Body of pancreas (tissue), 4 donors: ENCODE results near the gene CACNG7.

Source experiments
- POLR2A ChIP-seq, 3 donors: fragments of 450-650 bp; IDR thresholded peaks; one replicate each; pipeline ENCODE4 v1.6.1; 2016; ENCODE audit warnings: antibody characterized with exemption in 3 of 3, mild to moderate bottlenecking in 2 of 3
- TF ChIP-seq, protein P1 (sequence below), 7 experiments: fragments of 450-650 bp in 4 of 7; fragments of 200-600 bp in 3 of 7; sonication (generic) in 3 of 7; IDR thresholded peaks; one replicate each; pipeline ENCODE4 v1.5.1; 2016 to 2019; ENCODE audit warnings: antibody characterized with exemption in 7 of 7

DNA sequence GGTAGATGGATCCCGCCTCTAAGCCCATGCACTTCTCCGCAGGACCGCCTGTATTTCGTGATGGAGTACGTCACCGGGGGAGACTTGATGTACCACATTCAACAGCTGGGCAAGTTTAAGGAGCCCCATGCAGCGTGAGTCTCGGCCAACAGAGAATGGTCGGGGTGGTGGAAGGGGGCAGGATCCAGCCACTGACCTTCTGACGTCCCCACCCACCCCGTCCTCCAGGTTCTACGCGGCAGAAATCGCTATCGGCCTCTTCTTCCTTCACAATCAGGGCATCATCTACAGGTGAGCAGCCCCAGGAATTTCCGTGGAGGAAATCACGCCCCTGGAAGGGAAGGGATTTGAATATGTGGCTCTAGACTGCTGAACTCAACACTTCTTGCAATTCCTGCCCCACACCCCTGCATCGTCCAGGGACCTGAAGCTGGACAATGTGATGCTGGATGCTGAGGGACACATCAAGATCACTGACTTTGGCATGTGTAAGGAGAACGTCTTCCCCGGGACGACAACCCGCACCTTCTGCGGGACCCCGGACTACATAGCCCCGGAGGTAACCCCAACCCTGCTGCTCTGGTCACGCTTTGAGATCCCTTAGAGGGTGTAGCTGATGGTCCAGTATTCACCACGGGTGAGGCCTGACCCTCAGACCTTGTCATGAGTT, 8.8 kb upstream of the CACNG7 start:
- TF ChIP-seq POLR2A (IDR thresholded peaks at IDR 0.05) = no peak
- TF ChIP-seq, protein P1, sequence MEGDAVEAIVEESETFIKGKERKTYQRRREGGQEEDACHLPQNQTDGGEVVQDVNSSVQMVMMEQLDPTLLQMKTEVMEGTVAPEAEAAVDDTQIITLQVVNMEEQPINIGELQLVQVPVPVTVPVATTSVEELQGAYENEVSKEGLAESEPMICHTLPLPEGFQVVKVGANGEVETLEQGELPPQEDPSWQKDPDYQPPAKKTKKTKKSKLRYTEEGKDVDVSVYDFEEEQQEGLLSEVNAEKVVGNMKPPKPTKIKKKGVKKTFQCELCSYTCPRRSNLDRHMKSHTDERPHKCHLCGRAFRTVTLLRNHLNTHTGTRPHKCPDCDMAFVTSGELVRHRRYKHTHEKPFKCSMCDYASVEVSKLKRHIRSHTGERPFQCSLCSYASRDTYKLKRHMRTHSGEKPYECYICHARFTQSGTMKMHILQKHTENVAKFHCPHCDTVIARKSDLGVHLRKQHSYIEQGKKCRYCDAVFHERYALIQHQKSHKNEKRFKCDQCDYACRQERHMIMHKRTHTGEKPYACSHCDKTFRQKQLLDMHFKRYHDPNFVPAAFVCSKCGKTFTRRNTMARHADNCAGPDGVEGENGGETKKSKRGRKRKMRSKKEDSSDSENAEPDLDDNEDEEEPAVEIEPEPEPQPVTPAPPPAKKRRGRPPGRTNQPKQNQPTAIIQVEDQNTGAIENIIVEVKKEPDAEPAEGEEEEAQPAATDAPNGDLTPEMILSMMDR (IDR thresholded peaks at IDR 0.05) = no peak
